ENCODE results near the gene CALN1. TPM values are rescaled to one million over a fixed set of nuclear protein-coding genes. Genes with fewer than 3 reads are reported as not detected.

The CALN1 gene
- total and polyA plus RNA-seq, 2 experiments from 2014 or later = 7.6 to 14.5 TPM

DNA sequence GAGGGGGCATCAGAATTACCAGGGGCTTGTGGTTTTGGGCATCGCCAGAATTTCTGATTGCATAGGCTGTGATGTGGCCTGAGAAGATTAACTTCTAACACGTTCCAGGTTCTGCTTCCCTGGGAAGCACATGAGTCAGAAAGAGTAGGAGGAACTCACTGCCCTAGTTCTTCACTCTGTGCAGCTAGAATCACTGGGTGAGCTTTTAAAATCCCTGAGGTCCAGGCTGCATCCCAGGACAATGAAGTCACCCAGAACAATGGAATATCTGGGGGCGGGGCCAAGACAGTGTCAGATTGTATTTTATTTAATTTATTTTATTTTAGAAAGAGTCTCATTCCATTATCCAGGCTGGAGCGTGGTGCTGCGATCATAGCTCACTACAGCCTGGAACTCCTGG lies 636.5 kb downstream of the CALN1 start:
- Histone ChIP-seq H3K27me3 (ENCODE audit: insufficient read depth) (0 out of 2 replicates have a peak, but pooled peaks cover 4% of the 10 kb centered on the region), H3K9me2 (ENCODE audit: insufficient read depth) (no peaks in the 10 kb centered on the region), H3F3A (replicated peaks; ENCODE audit: low read depth) (no peaks in the 10 kb centered on the region), H2AFZ (no peak overlapping the region), H3K4me2 (no peak overlapping the region), H4K20me1 (replicated peaks; ENCODE audit: insufficient read depth) (no peaks in the 10 kb centered on the region), H3K79me2 (replicated peaks; ENCODE audit: insufficient read depth) (no peaks in the 10 kb centered on the region), H3K36me3 (ENCODE audit: insufficient read depth) (no peaks in the 10 kb centered on the region), H3K27ac (ENCODE audit: low read depth) (no peak overlapping the region), H3K4me1 (ENCODE audit: insufficient read depth) (0 out of 2 replicates have a peak, but pooled peaks cover 2% of the 10 kb centered on the region), H3K4me3 (no peak overlapping the region)
- ATAC-seq = no peak
- H3K9me3 Mint-ChIP-seq = no peaks in the 10 kb centered on the region; the same call in 2 of the 3 replicates
- no peaks in the 10 kb centered on the region for H3K36me3 Mint-ChIP-seq (ENCODE audit: low read depth)
- DNase-seq (ENCODE audit: low spot score) = no peak
- H3K27me3 Mint-ChIP-seq (ENCODE audit: insufficient read depth, low read depth, poor library complexity) = peaks cover 3% of the 10 kb centered on the region
- H3K27ac Mint-ChIP-seq = no peak overlapping the region
- H3K4me3 Mint-ChIP-seq = no peak overlapping the region
- TF ChIP-seq JUNB (IDR thresholded peaks at IDR 0.05; ENCODE audit: unreplicated experiment) = no peak
- no peak for TF ChIP-seq CREB1 (CRISPR knock-in tag; IDR thresholded peaks at IDR 0.05; ENCODE audit: low read depth)
- TF ChIP-seq POLR2AphosphoS5 (IDR thresholded peaks at IDR 0.05; ENCODE audit: low read depth) = no peak
- no peak for TF ChIP-seq NANOG (IDR thresholded peaks at IDR 0.05; ENCODE audit: borderline replicate concordance)
- no peak for TF ChIP-seq ZNF114 (CRISPR knock-in tag; IDR thresholded peaks at IDR 0.05)
- TF ChIP-seq, protein P1, sequence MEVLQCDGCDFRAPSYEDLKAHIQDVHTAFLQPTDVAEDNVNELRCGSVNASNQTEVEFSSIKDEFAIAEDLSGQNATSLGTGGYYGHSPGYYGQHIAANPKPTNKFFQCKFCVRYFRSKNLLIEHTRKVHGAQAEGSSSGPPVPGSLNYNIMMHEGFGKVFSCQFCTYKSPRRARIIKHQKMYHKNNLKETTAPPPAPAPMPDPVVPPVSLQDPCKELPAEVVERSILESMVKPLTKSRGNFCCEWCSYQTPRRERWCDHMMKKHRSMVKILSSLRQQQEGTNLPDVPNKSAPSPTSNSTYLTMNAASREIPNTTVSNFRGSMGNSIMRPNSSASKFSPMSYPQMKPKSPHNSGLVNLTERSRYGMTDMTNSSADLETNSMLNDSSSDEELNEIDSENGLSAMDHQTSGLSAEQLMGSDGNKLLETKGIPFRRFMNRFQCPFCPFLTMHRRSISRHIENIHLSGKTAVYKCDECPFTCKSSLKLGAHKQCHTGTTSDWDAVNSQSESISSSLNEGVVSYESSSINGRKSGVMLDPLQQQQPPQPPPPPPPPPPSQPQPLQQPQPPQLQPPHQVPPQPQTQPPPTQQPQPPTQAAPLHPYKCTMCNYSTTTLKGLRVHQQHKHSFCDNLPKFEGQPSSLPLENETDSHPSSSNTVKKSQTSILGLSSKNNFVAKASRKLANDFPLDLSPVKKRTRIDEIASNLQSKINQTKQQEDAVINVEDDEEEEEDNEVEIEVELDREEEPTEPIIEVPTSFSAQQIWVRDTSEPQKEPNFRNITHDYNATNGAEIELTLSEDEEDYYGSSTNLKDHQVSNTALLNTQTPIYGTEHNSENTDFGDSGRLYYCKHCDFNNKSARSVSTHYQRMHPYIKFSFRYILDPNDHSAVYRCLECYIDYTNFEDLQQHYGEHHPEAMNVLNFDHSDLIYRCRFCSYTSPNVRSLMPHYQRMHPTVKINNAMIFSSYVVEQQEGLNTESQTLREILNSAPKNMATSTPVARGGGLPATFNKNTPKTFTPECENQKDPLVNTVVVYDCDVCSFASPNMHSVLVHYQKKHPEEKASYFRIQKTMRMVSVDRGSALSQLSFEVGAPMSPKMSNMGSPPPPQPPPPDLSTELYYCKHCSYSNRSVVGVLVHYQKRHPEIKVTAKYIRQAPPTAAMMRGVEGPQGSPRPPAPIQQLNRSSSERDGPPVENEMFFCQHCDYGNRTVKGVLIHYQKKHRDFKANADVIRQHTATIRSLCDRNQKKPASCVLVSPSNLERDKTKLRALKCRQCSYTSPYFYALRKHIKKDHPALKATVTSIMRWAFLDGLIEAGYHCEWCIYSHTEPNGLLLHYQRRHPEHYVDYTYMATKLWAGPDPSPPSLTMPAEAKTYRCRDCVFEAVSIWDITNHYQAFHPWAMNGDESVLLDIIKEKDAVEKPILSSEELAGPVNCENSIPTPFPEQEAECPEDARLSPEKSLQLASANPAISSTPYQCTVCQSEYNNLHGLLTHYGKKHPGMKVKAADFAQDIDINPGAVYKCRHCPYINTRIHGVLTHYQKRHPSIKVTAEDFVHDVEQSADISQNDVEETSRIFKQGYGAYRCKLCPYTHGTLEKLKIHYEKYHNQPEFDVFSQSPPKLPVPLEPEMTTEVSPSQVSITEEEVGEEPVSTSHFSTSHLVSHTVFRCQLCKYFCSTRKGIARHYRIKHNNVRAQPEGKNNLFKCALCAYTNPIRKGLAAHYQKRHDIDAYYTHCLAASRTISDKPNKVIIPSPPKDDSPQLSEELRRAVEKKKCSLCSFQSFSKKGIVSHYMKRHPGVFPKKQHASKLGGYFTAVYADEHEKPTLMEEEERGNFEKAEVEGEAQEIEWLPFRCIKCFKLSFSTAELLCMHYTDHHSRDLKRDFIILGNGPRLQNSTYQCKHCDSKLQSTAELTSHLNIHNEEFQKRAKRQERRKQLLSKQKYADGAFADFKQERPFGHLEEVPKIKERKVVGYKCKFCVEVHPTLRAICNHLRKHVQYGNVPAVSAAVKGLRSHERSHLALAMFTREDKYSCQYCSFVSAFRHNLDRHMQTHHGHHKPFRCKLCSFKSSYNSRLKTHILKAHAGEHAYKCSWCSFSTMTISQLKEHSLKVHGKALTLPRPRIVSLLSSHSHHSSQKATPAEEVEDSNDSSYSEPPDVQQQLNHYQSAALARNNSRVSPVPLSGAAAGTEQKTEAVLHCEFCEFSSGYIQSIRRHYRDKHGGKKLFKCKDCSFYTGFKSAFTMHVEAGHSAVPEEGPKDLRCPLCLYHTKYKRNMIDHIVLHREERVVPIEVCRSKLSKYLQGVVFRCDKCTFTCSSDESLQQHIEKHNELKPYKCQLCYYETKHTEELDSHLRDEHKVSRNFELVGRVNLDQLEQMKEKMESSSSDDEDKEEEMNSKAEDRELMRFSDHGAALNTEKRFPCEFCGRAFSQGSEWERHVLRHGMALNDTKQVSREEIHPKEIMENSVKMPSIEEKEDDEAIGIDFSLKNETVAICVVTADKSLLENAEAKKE (CRISPR knock-in tag; IDR thresholded peaks at IDR 0.05) = no peak
- no peak for TF ChIP-seq REST (IDR thresholded peaks at IDR 0.05; ENCODE audit: unreplicated experiment)
- no peak for TF ChIP-seq EZH2phosphoT487 (IDR thresholded peaks at IDR 0.05; ENCODE audit: unreplicated experiment)
- TF ChIP-seq EZH2 (IDR thresholded peaks at IDR 0.05; ENCODE audit: low read depth, unreplicated experiment) = no peak
- TF ChIP-seq ZNF331 (CRISPR knock-in tag; IDR thresholded peaks at IDR 0.05; ENCODE audit: low read depth) = no peak
- H3K4me1 Mint-ChIP-seq = peaks cover 6% of the 10 kb centered on the region

Data from GM23338 (cell line).